Heart right ventricle (tissue), 16 donors: ENCODE measurements around the gene POLR2H. TPM values are rescaled to one million over a fixed set of nuclear protein-coding genes. Genes with fewer than 3 reads are reported as not detected.

Experiments
- ATAC-seq, 8 donors: fragments of 200-7000 bp; cut with Tn5 transposase; one replicate each; pipeline ENCODE4 v1.9.1; 2020; ENCODE audit warnings: mild to moderate bottlenecking in 8 of 8, moderate library complexity in 8 of 8, moderate number of reproducible peaks in 1 of 8
- DNase-seq, 2 donors: peaks; one replicate each; pipeline ENCODE4 v3.0.0-alpha.2; 2020
- H3K27ac ChIP-seq, 10 donors: fragments of 200-600 bp; sonication (generic) in 2 of 10; one replicate each; pipeline versions ENCODE4 v1.5.0 to v1.8.0; 2020 to 2022; ENCODE audit warnings: mild to moderate bottlenecking in 3 of 10
- H3K27me3 ChIP-seq, 7 donors: fragments of 200-600 bp; one replicate each; pipeline ENCODE4 v1.8.0; 2021 to 2022; ENCODE audit warnings: mild to moderate bottlenecking in 2 of 7
- H3K36me3 ChIP-seq, 9 donors: fragments of 200-600 bp; sonication (generic) in 1 of 9; one replicate each; pipeline versions ENCODE4 v1.5.0 to v1.8.0; 2020 to 2022; ENCODE audit warnings: mild to moderate bottlenecking in 2 of 9
- H3K4me1 ChIP-seq, 9 donors: fragments of 200-600 bp; sonication (generic) in 1 of 9; one replicate each; pipeline versions ENCODE4 v1.5.0 to v1.8.0; 2020 to 2022; ENCODE audit warnings: mild to moderate bottlenecking in 4 of 9
- H3K4me3 ChIP-seq, 10 donors: fragments of 200-600 bp; sonication (generic) in 2 of 10; one replicate each; pipeline versions ENCODE4 v1.5.0 to v1.8.0; 2020 to 2022; ENCODE audit warnings: mild to moderate bottlenecking in 7 of 10, moderate library complexity in 2 of 10
- H3K9me3 ChIP-seq, 11 donors: fragments of 200-600 bp in 10 of 11; sonication (generic) in 2 of 11; one replicate each; pipeline versions ENCODE4 v1.5.0 to v1.8.0; 2013 to 2022; ENCODE audit warnings: mild to moderate bottlenecking in 2 of 11, control low read depth in 1 of 11, moderate library complexity in 1 of 11
- WGBS, 2 donors: extraction: QIAGEN DNeasy Blood & Tissue Kit; methylation state at CpG; one replicate each; pipeline ENCODE4 v1.1.7; 2013; ENCODE audit warnings: inconsistent platforms in 1 of 2; 5-methylcytosine and 5-hydroxymethylcytosine counted together
- intact Hi-C, 10 donors: fragments of 100-400 bp; cut with DNase I; formaldehyde crosslinking; loops; one replicate each; pipeline versions ENCODE4 v1.11.1 to v1.14.2; 2022
- polyA plus RNA-seq, 2 donors: library from polyadenylated mRNA; stranded (reverse); fragments of 200-250 nt; gene quantifications; one replicate each; pipeline ENCODE4 v1.2.3, GENCODE V29; 2013
- total RNA-seq, 10 donors: library from RNA; stranded (reverse); fragmentation: NEBNext Ultra II Directional in 3 of 10; extraction: Animal tissue kit (Norgen Biotek cat#: 25700) in 3 of 10; gene quantifications; one replicate each; pipeline versions ENCODE4 v1.2.1 to v1.2.4, GENCODE V29; 2021 to 2023
- TF ChIP-seq, protein P1 (sequence below), 9 donors: fragments of 200-600 bp; sonication (generic) in 2 of 9; IDR thresholded peaks; one replicate each; pipeline versions ENCODE4 v1.5.0 to v1.8.0; 2021 to 2022; ENCODE audit warnings: antibody characterized with exemption in 9 of 9, mild to moderate bottlenecking in 5 of 9, moderate library complexity in 1 of 9
- donor health status: Arrhythmogenic right ventricular cardiomyopathy.
- donor health status: ischemic (EF 13 %, LVEDD 7.1; RV severe dilation, severe dysfunction).
- donor health status: healthy with polysubstance abuse.
- donor health status: DM: no; HTN: yes; CAD: no.
- donor health status: DM: no; HTN: no; CAD: no.
- donor health status: ischemic (EF 25% LVEDD 6.9; RV normal size, moderate dysfunction).
- donor health status: ischemic (EF 25% LVEDD 5.7; RV mildly dilated, moderate dysfunction).
- donor health status: healthy.
- donor health status: DM: yes; HTN: yes; CAD: no.
- donor health status: Ischemic cardiomyopathy.
- donor health status: ischemic (EF 35%, LVEDD 5.7; RV mildly dilated, moderate dysfunction).
- donor health status: nonischemic (EF 11% LVEDD 7.7; RV severe dilation, severe dysfunction).
- donor health status: DM: yes; HTN: yes; CAD: no.
- donor health status: PGD.
- donor health status: ischemic (EF 29% LVEDD 5.4; RV normal size, mild dysfunction).
- donor health status: nonischemic (EF 23%, LVEDD 6.1; RV moderate dilation, normal function).

POLR2H gene
- total and polyA plus RNA-seq, 12 donors: 17.4 to 63.7 (median 24.5) TPM

DNA sequence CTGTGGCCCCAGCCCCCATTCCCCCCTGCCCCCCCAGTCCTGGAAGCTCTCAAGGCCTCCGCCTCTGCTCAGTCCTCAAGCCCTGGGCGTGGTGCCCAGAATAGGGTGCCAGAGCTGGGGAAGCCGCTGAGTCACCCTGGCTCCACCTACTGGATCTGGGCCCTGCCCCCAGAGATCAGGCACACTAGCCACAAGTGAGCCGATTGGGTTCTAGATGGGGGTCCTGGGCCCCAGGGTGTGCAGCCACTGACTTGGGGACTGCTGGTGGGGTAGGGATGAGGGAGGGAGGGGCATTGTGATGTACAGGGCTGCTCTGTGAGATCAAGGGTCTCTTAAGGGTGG lies 41.4 kb upstream of the POLR2H start:
- TF ChIP-seq, protein P1, sequence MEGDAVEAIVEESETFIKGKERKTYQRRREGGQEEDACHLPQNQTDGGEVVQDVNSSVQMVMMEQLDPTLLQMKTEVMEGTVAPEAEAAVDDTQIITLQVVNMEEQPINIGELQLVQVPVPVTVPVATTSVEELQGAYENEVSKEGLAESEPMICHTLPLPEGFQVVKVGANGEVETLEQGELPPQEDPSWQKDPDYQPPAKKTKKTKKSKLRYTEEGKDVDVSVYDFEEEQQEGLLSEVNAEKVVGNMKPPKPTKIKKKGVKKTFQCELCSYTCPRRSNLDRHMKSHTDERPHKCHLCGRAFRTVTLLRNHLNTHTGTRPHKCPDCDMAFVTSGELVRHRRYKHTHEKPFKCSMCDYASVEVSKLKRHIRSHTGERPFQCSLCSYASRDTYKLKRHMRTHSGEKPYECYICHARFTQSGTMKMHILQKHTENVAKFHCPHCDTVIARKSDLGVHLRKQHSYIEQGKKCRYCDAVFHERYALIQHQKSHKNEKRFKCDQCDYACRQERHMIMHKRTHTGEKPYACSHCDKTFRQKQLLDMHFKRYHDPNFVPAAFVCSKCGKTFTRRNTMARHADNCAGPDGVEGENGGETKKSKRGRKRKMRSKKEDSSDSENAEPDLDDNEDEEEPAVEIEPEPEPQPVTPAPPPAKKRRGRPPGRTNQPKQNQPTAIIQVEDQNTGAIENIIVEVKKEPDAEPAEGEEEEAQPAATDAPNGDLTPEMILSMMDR (IDR thresholded peaks at IDR 0.05): peak in 1 of 9 donors; percentile 5
- DNase-seq (peak; percentile 96), ATAC-seq (peak; percentile 87 to 94 (median 92))
- Histone ChIP-seq H3K4me3 (peak overlapping the region in 9 of 10 donors; percentile 18 to 47 (median 31)), H3K4me1 (peaks cover 22 to 83% (median 64%) of the 10 kb centered on the region in 9 donors), H3K36me3 (peaks cover 14 to 83% (median 66%) of the 10 kb centered on the region in 9 donors), H3K9me3 (no peaks in the 10 kb centered on the region), H3K27me3 (no peaks in the 10 kb centered on the region), H3K27ac (peak overlapping the region; percentile 46 to 92 (median 88))
- intact Hi-C loops: loop anchor here in 1 of 10 donors (1.0 kb wide), 1 partner anchor 17 kb away; the partner anchor contains the start of gene FAM131A
- 0% methylated on average over 4 of the region's 4 CpGs for WGBS, 2 donors

DNA sequence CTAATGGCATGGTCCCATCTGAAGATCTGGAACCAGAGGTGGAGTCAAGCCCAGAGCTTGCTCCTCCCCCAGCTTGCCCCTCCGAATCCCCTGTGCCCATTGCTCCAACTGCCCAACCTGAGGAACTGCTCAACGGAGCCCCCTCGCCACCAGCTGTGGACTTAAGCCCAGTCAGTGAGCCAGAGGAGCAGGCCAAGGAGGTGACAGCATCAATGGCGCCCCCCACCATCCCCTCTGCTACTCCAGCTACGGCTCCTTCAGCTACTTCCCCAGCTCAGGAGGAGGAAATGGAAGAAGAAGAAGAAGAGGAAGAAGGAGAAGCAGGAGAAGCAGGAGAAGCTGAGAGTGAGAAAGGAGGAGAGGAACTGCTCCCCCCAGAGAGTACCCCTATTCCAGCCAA lies 39.8 kb upstream of the POLR2H start:
- intact Hi-C loops: no loop called here
- peaks cover 14 to 70% (median 52%) of the 10 kb centered on the region in 9 donors for H3K4me1 ChIP-seq
- no peak overlapping the region for H3K4me3 ChIP-seq
- TF ChIP-seq, protein P1 (IDR thresholded peaks at IDR 0.05): no peak
- no peak for ATAC-seq
- H3K27ac ChIP-seq: peak overlapping the region in 5 of 10 donors; percentile 2 to 92 (median 66)
- 83 to 88% methylated on average over 5 of the region's 5 CpGs for WGBS, 2 donors
- no peaks in the 10 kb centered on the region for H3K9me3 ChIP-seq
- no peaks in the 10 kb centered on the region for H3K27me3 ChIP-seq
- DNase-seq: no peak
- H3K36me3 ChIP-seq: peaks cover 17 to 90% (median 82%) of the 10 kb centered on the region in 9 donors

DNA sequence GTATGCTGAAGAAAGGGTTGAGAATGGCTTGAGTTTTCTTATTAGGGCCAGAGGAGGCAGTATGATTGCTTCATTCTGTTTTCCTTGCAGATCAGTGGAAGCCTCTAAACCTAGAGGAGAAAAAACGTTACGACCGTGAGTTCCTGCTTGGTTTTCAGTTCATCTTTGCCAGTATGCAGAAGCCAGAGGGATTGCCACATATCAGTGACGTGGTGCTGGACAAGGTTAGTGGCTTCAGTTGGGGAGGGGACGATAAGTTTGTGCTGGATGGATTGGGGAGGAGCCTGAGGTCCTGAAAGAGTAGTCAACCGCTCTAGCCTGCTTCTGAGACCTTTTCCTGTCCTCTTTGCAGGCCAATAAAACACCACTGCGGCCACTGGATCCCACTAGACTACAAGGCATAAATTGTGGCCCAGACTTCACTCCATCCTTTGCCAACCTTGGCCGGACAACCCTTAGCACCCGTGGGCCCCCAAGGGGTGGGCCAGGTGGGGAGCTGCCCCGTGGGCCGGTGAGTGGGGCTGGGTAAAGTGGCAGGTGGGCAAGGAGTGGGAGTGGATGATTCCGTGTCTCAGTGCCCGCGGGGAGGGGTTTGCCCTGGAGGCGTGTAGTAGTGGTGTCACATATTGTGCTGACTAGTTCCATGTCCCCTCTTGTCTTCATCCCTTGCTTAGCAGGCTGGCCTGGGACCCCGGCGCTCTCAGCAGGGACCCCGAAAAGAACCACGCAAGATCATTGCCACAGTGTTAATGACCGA lies 38.6 kb upstream of the POLR2H start:
- Histone ChIP-seq H3K4me3 (no peak overlapping the region), H3K4me1 (peaks cover 7 to 57% (median 42%) of the 10 kb centered on the region in 9 donors)

DNA sequence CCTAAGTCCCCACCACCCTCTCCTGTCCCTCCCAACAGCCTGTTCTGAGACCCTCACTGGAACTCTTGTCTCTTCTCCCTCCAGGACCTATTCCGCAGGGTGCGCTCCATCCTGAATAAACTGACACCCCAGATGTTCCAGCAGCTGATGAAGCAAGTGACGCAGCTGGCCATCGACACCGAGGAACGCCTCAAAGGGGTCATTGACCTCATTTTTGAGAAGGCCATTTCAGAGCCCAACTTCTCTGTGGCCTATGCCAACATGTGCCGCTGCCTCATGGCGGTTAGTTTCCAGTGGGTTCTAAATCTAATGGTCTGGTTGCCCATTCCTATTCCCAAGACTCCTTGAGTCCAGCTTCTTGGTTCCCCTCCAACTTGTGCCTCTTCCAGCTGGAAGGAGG lies 37.8 kb upstream of the POLR2H start:
- TF ChIP-seq, protein P1 (IDR thresholded peaks at IDR 0.05): no peak
- Histone ChIP-seq H3K27me3 (no peaks in the 10 kb centered on the region), H3K9me3 (no peaks in the 10 kb centered on the region), H3K4me1 (peaks cover 7 to 49% (median 36%) of the 10 kb centered on the region in 9 donors), H3K36me3 (peaks cover 25 to 90% (median 86%) of the 10 kb centered on the region in 9 donors), H3K4me3 (no peak overlapping the region), H3K27ac (peak overlapping the region in 2 of 10 donors; percentile 4 to 31)
- no peak for DNase-seq
- no peak for ATAC-seq
- 82 to 87% methylated on average over 8 of the region's 8 CpGs for WGBS, 2 donors
- intact Hi-C loops: no loop called here

More for the DNA sequence above, 38.6 kb upstream of the POLR2H start:
- DNase-seq (no peak), ATAC-seq (peak in 1 of 8 donors; percentile 43)
- TF ChIP-seq, protein P1 (IDR thresholded peaks at IDR 0.05): no peak
- Histone ChIP-seq H3K27me3 (no peaks in the 10 kb centered on the region), H3K9me3 (no peaks in the 10 kb centered on the region), H3K36me3 (peaks cover 25 to 90% (median 85%) of the 10 kb centered on the region in 9 donors), H3K27ac (peak overlapping the region in 6 of 10 donors; percentile 2 to 92 (median 56))
- intact Hi-C loops: no loop called here
- WGBS, 2 donors: 83 to 88% methylated on average over 20 of the region's 20 CpGs
